MM.1S (cell line): Measurements from ENCODE around the gene RNF214.

Experiments used
- DNase-seq: peaks from one replicate; pipeline ENCODE4 v3.0.0-alpha.2; 2015
- H2AFZ ChIP-seq: fragments of 300-600 bp; sonication (generic); 2 replicates; pipeline ENCODE4 v1.6.0; 2016; ENCODE audit warnings: antibody characterized with exemption, low read length
- H3F3A ChIP-seq: fragments of 300-600 bp; sonication (generic); 2 replicates; pipeline ENCODE4 v1.6.1; 2016; ENCODE audit warnings: mild to moderate bottlenecking, antibody characterized with exemption, low read length, moderate library complexity, mixed read lengths; ENCODE audit not compliant: insufficient read depth
- H3K27ac ChIP-seq: fragments of 300-600 bp; sonication (generic); 2 replicates; pipeline ENCODE4 v1.5.1; 2016; ENCODE audit warnings: mild to moderate bottlenecking, low read length
- H3K27me3 ChIP-seq: fragments of 300-600 bp; sonication (generic); replicated peaks from 2 replicates; pipeline ENCODE4 v1.6.0; 2016; ENCODE audit warnings: low read length; ENCODE audit not compliant: insufficient read depth
- H3K36me3 ChIP-seq: fragments of 300-600 bp; sonication (generic); replicated peaks from 2 replicates; pipeline ENCODE4 v1.6.1; 2016; ENCODE audit warnings: mild to moderate bottlenecking, low read length, mixed read lengths; ENCODE audit not compliant: insufficient read depth
- H3K4me1 ChIP-seq: fragments of 300-600 bp; sonication (generic); 2 replicates; pipeline ENCODE4 v1.6.1; 2016; ENCODE audit warnings: low read length, mixed read lengths
- H3K4me2 ChIP-seq: fragments of 300-600 bp; sonication (generic); 2 replicates; pipeline ENCODE4 v1.6.0; 2016; ENCODE audit warnings: low read depth, low read length
- H3K4me3 ChIP-seq: fragments of 300-600 bp; sonication (generic); 2 replicates; pipeline ENCODE4 v1.5.1; 2016; ENCODE audit warnings: low read length, mixed read lengths
- H3K79me2 ChIP-seq: fragments of 300-600 bp; sonication (generic); 2 replicates; pipeline ENCODE4 v1.6.1; 2016; ENCODE audit warnings: mixed run types, low read length, mixed read lengths
- H3K9ac ChIP-seq: fragments of 300-600 bp; sonication (generic); 2 replicates; pipeline ENCODE4 v1.6.1; 2016; ENCODE audit warnings: low read length, mixed read lengths
- H3K9me2 ChIP-seq: fragments of 300-600 bp; sonication (generic); replicated peaks from 2 replicates; pipeline ENCODE4 v1.6.1; 2016; ENCODE audit warnings: mild to moderate bottlenecking, low read length, mixed read lengths; ENCODE audit not compliant: insufficient read depth
- H3K9me3 ChIP-seq: fragments of 300-600 bp; sonication (generic); replicated peaks from 2 replicates; pipeline ENCODE4 v1.6.1; 2016; ENCODE audit warnings: mild to moderate bottlenecking, low read length, mixed read lengths; ENCODE audit not compliant: insufficient read depth
- H4K20me1 ChIP-seq: fragments of 300-600 bp; sonication (generic); 2 replicates; pipeline ENCODE4 v1.6.1; 2016; ENCODE audit warnings: mild to moderate bottlenecking, low read length, moderate library complexity, mixed read lengths; ENCODE audit not compliant: insufficient read depth
- EZH2 ChIP-seq: fragments of 300-600 bp; sonication (generic); optimal IDR thresholded peaks from 2 replicates; pipeline ENCODE3; 2017; ENCODE audit warnings: low read depth, mild to moderate bottlenecking, antibody characterized with exemption, low read length, mixed read lengths
- EZH2phosphoT487 ChIP-seq: fragments of 300-600 bp; sonication (generic); IDR thresholded peaks from 2 replicates; pipeline ENCODE4 v1.6.1; 2018; ENCODE audit warnings: antibody characterized with exemption, low read length
- TF ChIP-seq, protein P1 (sequence below): fragments of 300-600 bp; sonication (generic); IDR thresholded peaks from 2 replicates; pipeline ENCODE4 v1.5.1; 2016; ENCODE audit warnings: antibody characterized with exemption, low read length, mixed read lengths

RNF214 gene

DNA sequence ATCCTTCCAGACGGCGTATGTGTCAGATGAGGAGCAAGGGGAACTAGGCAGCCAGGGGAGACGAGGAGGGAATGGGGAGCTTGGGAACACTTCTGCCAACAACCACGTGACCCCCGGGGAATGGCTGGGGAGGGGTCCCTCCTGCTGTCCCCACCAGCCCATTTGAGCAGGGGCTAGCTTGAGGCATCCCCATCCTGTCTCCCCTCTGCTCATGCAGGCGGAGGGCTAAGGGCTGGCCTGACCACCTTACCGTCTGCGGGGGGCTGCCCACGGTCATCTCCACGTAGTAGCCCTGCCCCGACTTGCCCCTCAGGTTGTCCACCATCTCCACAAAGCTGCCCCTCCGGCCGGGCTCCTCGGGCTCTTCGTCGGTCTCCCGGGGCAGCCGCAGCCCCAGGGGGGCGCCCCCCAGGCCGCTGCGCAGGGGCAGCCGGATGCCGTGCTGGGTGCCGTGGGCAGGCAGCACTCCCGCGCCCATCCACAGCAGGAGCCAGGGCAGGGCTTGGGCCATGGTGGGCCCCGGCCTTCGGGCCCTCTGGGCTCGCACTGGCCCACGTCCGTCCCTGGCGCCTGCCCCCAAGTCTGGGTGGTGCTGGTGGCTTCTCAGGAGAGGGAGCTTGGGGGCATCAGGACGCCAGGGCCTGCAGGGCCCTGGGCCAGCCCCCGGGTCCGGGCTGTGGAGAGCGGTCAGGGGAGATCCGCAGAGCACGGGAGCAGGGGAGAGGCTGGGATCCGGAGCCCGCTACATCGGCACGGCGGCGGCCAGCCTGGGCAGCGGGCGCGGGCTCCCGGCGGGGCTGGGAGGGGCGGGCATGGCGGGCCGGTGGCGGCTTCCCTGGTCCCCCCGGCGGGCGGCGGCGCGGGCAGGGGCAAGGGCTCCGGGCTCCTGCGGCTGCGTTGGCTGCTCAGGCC is 83.1 kb downstream of the RNF214 start:
- H3K36me3 ChIP-seq, result no peaks in the 10 kb centered on the region
- no peak overlapping the region; the same call in 1 of the 2 replicates for H3K4me3 ChIP-seq
- H3K4me2 ChIP-seq, result no peak overlapping the region; the same call in 1 of the 2 replicates
- no peak for DNase-seq
- H2AFZ ChIP-seq, result no peak overlapping the region
- H3K27me3 ChIP-seq, result no peaks in the 10 kb centered on the region; the same call in none of the 2 replicates
- no peak overlapping the region for H3K9ac ChIP-seq
- H3K9me2 ChIP-seq, result no peaks in the 10 kb centered on the region
- no peaks in the 10 kb centered on the region for H3K79me2 ChIP-seq
- H3K27ac ChIP-seq, result no peak overlapping the region
- no peaks in the 10 kb centered on the region for H3K9me3 ChIP-seq
- H3F3A ChIP-seq, result no peaks in the 10 kb centered on the region
- TF ChIP-seq EZH2 (no peak), EZH2phosphoT487 (no peak)
- TF ChIP-seq, protein P1, sequence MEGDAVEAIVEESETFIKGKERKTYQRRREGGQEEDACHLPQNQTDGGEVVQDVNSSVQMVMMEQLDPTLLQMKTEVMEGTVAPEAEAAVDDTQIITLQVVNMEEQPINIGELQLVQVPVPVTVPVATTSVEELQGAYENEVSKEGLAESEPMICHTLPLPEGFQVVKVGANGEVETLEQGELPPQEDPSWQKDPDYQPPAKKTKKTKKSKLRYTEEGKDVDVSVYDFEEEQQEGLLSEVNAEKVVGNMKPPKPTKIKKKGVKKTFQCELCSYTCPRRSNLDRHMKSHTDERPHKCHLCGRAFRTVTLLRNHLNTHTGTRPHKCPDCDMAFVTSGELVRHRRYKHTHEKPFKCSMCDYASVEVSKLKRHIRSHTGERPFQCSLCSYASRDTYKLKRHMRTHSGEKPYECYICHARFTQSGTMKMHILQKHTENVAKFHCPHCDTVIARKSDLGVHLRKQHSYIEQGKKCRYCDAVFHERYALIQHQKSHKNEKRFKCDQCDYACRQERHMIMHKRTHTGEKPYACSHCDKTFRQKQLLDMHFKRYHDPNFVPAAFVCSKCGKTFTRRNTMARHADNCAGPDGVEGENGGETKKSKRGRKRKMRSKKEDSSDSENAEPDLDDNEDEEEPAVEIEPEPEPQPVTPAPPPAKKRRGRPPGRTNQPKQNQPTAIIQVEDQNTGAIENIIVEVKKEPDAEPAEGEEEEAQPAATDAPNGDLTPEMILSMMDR, result no peak
- no peaks in the 10 kb centered on the region for H3K4me1 ChIP-seq
- H4K20me1 ChIP-seq, result no peaks in the 10 kb centered on the region

DNA sequence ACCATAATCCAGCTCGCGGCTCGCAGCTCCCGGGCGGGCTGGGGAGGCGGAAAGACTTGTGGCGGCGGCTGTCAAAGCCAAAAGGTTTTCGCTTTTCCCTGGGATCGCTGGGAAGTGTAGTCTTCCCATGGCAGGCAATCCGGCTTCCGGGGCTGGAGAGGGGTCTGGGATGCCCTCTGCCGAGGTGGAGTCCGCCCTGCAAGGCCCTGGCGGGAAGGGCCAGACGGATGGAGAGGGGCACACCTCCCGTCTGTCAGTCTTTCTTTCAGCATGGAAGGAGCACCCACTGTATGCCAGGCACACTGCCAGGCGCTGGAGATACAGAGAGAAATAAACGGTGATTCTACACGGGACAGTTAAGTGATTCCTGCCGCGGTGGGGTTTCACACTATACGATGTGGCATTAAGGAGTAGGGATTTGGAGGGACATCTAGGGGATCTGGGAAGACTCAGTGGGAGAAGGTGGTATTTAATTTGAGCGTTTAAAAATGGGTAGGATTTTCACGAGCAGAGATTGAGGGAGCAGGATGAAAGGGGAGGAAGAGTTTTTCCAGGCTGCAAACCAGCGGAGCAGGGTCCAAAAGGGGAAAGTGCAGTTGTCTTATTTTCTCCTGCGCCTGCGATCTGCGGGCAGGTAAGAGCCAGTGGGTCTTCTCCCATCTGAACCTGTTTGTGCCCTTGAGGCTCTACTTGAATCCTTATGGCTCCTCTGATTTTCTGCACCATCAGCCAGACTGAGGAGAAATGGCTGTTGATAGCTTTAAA is 83.9 kb downstream of the RNF214 start, which contains the start of gene BACE1:
Gene BACE1 (minus strand): TSS at position 60 of the 765 bp plus-strand sequence. CDS start 461 bp downstream, outside the sequence.
- Histone ChIP-seq H3K4me3 (no peak within 1 kb of the TSS; the same call in 1 of the 2 replicates), H3K27me3 (no peaks in the 10 kb centered on the region; the same call in none of the 2 replicates), H3K9ac (no peak within 1 kb of the TSS), H3K36me3 (no peaks in the 10 kb centered on the region), H3K79me2 (no peaks in the 10 kb centered on the region), H4K20me1 (no peaks in the 10 kb centered on the region), H3F3A (no peaks in the 10 kb centered on the region), H3K27ac (no peak within 1 kb of the TSS), H3K4me2 (no peak within 1 kb of the TSS; the same call in 1 of the 2 replicates), H3K9me3 (no peaks in the 10 kb centered on the region), H2AFZ (no peak within 1 kb of the TSS), H3K4me1 (no peaks in the 10 kb centered on the region), H3K9me2 (no peaks in the 10 kb centered on the region)
- TF ChIP-seq, protein P1, result no peak
- TF ChIP-seq EZH2 (no peak), EZH2phosphoT487 (no peak)
- no peak for DNase-seq

DNA sequence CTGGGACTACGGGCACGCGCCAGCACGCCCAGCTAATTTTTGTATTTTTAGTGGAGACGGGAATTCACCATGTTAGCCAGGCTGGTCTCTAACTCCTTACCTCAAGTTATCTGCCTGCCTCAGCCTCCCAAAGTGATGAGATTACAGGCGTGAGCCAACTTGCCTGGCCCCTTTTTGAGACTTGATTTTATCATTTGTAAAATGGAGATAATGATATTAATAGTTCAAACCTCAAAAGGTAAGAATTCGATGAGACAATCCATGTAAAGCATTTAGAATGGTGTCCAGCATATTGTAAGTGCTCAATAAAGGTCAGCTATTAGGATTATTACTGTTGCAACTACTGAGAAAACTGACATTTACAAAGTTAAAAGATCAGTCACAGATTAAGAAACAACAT is 86.3 kb downstream of the RNF214 start:
- no peak overlapping the region for H3K27ac ChIP-seq
- H3K79me2 ChIP-seq, result no peaks in the 10 kb centered on the region
- no peaks in the 10 kb centered on the region for H3K9me3 ChIP-seq
- no peak overlapping the region for H3K4me3 ChIP-seq
- H3K36me3 ChIP-seq, result no peaks in the 10 kb centered on the region
- no peaks in the 10 kb centered on the region; the same call in none of the 2 replicates for H3K27me3 ChIP-seq
- DNase-seq, result no peak
- H3F3A ChIP-seq, result no peaks in the 10 kb centered on the region
- H4K20me1 ChIP-seq, result no peaks in the 10 kb centered on the region
- no peaks in the 10 kb centered on the region for H3K9me2 ChIP-seq
- TF ChIP-seq, protein P1, result no peak
- TF ChIP-seq EZH2 (no peak), EZH2phosphoT487 (no peak)
- H3K4me2 ChIP-seq, result no peak overlapping the region
- no peak overlapping the region for H2AFZ ChIP-seq
- no peaks in the 10 kb centered on the region for H3K4me1 ChIP-seq
- no peak overlapping the region for H3K9ac ChIP-seq
